ENCODE measurements around the gene GUCY1A2.

GRCh38 chr11:106983261-106983660 is 35.0 kb downstream of the GUCY1A2 start:
- no peak for TF ChIP-seq CTCF (IDR thresholded peaks at IDR 0.05)
- TF ChIP-seq POLR2A (IDR thresholded peaks at IDR 0.05) = no peak
